Neural cell (in vitro differentiated cells): ENCODE data around the gene GNG5. TPM values are rescaled to one million over a fixed set of nuclear protein-coding genes. Genes with fewer than 3 reads are reported as not detected.
"Not testable (repeated sequence)": the region's sequence is repeated elsewhere in the genome, so short reads cannot be mapped to it uniquely, and the experiment has no call there.

Experiments
- H2AFZ ChIP-seq: fragments of 200-600, 300-800 bp; sonication (generic), shearing (Covaris generic); 2 replicates; pipeline ENCODE4 v1.6.0; 2014; ENCODE audit warnings: low read depth, mild to moderate bottlenecking, antibody characterized with exemption, low read length, moderate library complexity
- H3F3A ChIP-seq: fragments of 200-600 bp; shearing (Covaris generic); 2 replicates; pipeline ENCODE4 v1.6.1; 2016; ENCODE audit warnings: mild to moderate bottlenecking, moderate library complexity, mixed read lengths, antibody characterized with exemption, low read length; ENCODE audit not compliant: insufficient read depth, poor library complexity, severe bottlenecking
- H3K27ac ChIP-seq: fragments of 200-600, 300-800 bp; sonication (generic), shearing (Covaris generic); 2 replicates; pipeline ENCODE4 v1.5.1; 2014; ENCODE audit warnings: mild to moderate bottlenecking, low read length, moderate library complexity
- H3K27me3 ChIP-seq: fragments of 300-800, 200-600 bp; sonication (generic), shearing (Covaris generic); 2 replicates; pipeline ENCODE4 v1.6.0; 2014; ENCODE audit warnings: mild to moderate bottlenecking, low read depth, low read length, moderate library complexity; ENCODE audit not compliant: insufficient read depth
- H3K36me3 ChIP-seq: fragments of 300-800, 200-600 bp; sonication (generic), shearing (Covaris generic); 2 replicates; pipeline ENCODE4 v1.5.1; 2014; ENCODE audit warnings: mild to moderate bottlenecking, antibody characterized with exemption, low read length, moderate library complexity; ENCODE audit not compliant: insufficient read depth
- H3K4me2 ChIP-seq: fragments of 300-800, 200-600 bp; sonication (generic), shearing (Covaris generic); 2 replicates; pipeline ENCODE4 v1.6.0; 2014; ENCODE audit warnings: mild to moderate bottlenecking, low read length
- H3K4me3 ChIP-seq: fragments of 300-800, 200-600 bp; sonication (generic), shearing (Covaris generic); 2 replicates; pipeline ENCODE4 v1.5.1; 2014; ENCODE audit warnings: mild to moderate bottlenecking, low read length, moderate library complexity
- H3K79me2 ChIP-seq: fragments of 200-600 bp; shearing (Covaris generic); replicated peaks from 2 replicates; pipeline ENCODE4 v1.6.0; 2014; ENCODE audit warnings: mild to moderate bottlenecking, low read length, moderate library complexity; ENCODE audit not compliant: insufficient read depth
- H3K9ac ChIP-seq: fragments of 300-800, 200-600 bp; sonication (generic), shearing (Covaris generic); 2 replicates; pipeline ENCODE4 v1.6.1; 2016; ENCODE audit warnings: mild to moderate bottlenecking, low read length, mixed read lengths
- H3K9me2 ChIP-seq: fragments of 200-600 bp; shearing (Covaris generic); 2 replicates; pipeline ENCODE4 v1.6.1; 2016; ENCODE audit warnings: mild to moderate bottlenecking, low read length, mixed read lengths; ENCODE audit not compliant: insufficient read depth
- H3K9me3 ChIP-seq: fragments of 200-600, 300-800 bp; sonication (generic), shearing (Covaris generic); 2 replicates; pipeline ENCODE4 v1.6.1; 2016; ENCODE audit warnings: mild to moderate bottlenecking, mixed run types, low read length, moderate library complexity, mixed read lengths
- H4K20me1 ChIP-seq: fragments of 200-600 bp; shearing (Covaris generic); 2 replicates; pipeline ENCODE4 v1.6.1; 2016; ENCODE audit warnings: mild to moderate bottlenecking, mixed run types; ENCODE audit not compliant: insufficient read depth
- EP300 ChIP-seq: fragments of 450-650 bp; conservative IDR thresholded peaks from 2 replicates; pipeline ENCODE4 v1.6.1; 2014; ENCODE audit warnings: antibody characterized with exemption, mild to moderate bottlenecking, moderate library complexity; ENCODE audit not compliant: poor library complexity, severe bottlenecking
- EZH2 ChIP-seq: fragments of 200-600, 300-800 bp; shearing (Covaris generic), sonication (generic); IDR thresholded peaks from 2 replicates; pipeline ENCODE4 v1.6.1; 2014; ENCODE audit warnings: antibody characterized with exemption, low read length, borderline replicate concordance, mild to moderate bottlenecking; ENCODE audit not compliant: insufficient read depth, poor library complexity, severe bottlenecking
- MXI1 ChIP-seq: fragments of 450-650 bp; conservative IDR thresholded peaks from 2 replicates; pipeline ENCODE4 v1.6.1; 2014; ENCODE audit warnings: antibody characterized with exemption, mild to moderate bottlenecking; ENCODE audit not compliant: poor library complexity, severe bottlenecking
- POLR2AphosphoS5 ChIP-seq: IDR thresholded peaks from 2 replicates; pipeline ENCODE4 v1.6.1; 2012
- RAD21 ChIP-seq: fragments of 450-650 bp; conservative IDR thresholded peaks from 2 replicates; pipeline ENCODE4 v1.6.1; 2014; ENCODE audit warnings: antibody characterized with exemption, mild to moderate bottlenecking, moderate library complexity
- REST ChIP-seq: IDR thresholded peaks from 2 replicates; pipeline ENCODE4 v1.6.1; 2012; ENCODE audit warnings: borderline replicate concordance
- SMC3 ChIP-seq: fragments of 450-650 bp; conservative IDR thresholded peaks from 2 replicates; pipeline ENCODE4 v1.6.1; 2014; ENCODE audit warnings: antibody characterized with exemption, mild to moderate bottlenecking, moderate library complexity; ENCODE audit not compliant: poor library complexity
- TAF1 ChIP-seq: IDR thresholded peaks from 2 replicates; pipeline ENCODE4 v1.6.1; 2012; ENCODE audit warnings: low read depth
- polyA plus RNA-seq: library from polyadenylated mRNA; depleted of rRNA; stranded (reverse); fragments of >200 nt; gene quantifications from 2 replicates; pipeline ENCODE4 v1.2.3, GENCODE V29; 2014
- TF ChIP-seq, protein P1 (sequence below): fragments of 450-650 bp; IDR thresholded peaks from 2 replicates; pipeline ENCODE4 v1.5.1; 2014; ENCODE audit warnings: antibody characterized with exemption, mild to moderate bottlenecking, moderate library complexity; ENCODE audit not compliant: poor library complexity, severe bottlenecking

The GNG5 gene
- polyA plus RNA-seq, 1 donor from 2014 or later = 1.5 TPM

- Histone ChIP-seq H3K27ac (no peak overlapping the region), H3K4me3 (no peak overlapping the region), H3K36me3 (no peaks in the 10 kb centered on the region), H3K9ac (no peak overlapping the region), H2AFZ (no peak overlapping the region), H3K9me3 (no peaks in the 10 kb centered on the region), H3K4me2 (no peak overlapping the region), H3F3A (no peaks in the 10 kb centered on the region), H3K27me3 (no peaks in the 10 kb centered on the region), H3K9me2 (no peaks in the 10 kb centered on the region), H4K20me1 (no peaks in the 10 kb centered on the region), H3K79me2 (peaks cover 19% of the 10 kb centered on the region)
- TF ChIP-seq TAF1 (no peak), SMC3 (no peak), EZH2 (no peak), REST (no peak), EP300 (no peak), POLR2AphosphoS5 (no peak), RAD21 (no peak), MXI1 (no peak)
- TF ChIP-seq, protein P1, sequence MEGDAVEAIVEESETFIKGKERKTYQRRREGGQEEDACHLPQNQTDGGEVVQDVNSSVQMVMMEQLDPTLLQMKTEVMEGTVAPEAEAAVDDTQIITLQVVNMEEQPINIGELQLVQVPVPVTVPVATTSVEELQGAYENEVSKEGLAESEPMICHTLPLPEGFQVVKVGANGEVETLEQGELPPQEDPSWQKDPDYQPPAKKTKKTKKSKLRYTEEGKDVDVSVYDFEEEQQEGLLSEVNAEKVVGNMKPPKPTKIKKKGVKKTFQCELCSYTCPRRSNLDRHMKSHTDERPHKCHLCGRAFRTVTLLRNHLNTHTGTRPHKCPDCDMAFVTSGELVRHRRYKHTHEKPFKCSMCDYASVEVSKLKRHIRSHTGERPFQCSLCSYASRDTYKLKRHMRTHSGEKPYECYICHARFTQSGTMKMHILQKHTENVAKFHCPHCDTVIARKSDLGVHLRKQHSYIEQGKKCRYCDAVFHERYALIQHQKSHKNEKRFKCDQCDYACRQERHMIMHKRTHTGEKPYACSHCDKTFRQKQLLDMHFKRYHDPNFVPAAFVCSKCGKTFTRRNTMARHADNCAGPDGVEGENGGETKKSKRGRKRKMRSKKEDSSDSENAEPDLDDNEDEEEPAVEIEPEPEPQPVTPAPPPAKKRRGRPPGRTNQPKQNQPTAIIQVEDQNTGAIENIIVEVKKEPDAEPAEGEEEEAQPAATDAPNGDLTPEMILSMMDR = no peak
Observed at GRCh38 chr1:84508510-84508909, 2.1 kb upstream of the GNG5 start.

DNA sequence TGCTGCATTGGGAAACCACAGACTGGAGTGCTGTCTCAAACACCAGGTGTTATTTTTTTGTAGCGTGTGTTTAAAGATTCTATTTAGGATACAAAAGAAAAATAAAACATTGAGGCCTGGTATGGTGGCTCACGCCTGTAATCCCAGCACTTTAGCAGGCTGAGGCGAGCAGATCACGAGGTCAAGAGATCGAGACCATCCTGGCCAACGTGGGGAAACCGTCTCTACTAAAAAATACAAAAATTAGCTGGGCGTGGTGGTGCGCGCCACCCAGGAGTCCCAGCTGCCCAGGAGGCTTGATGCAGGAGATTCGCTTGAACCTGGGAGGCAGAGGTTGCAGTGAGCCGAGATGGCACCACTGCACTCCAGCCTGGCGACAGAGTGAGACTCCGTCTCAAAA, 1.5 kb upstream of the GNG5 start:
- H3K27me3 ChIP-seq, H2AFZ ChIP-seq, H3K9me3 ChIP-seq, H3K27ac ChIP-seq, H3K9ac ChIP-seq, H3K36me3 ChIP-seq, H3K4me3 ChIP-seq, H3K9me2 ChIP-seq, H3K4me2 ChIP-seq, H4K20me1 ChIP-seq, H3F3A ChIP-seq: not testable (repeated sequence)
- peaks cover 25% of the 10 kb centered on the region for H3K79me2 ChIP-seq
